Stimulated activated CD4-positive, alpha-beta T cell treated with anti-CD3 and anti-CD28 coated beads, Interleukin-12 subunit alpha, Interleukin-12 subunit beta, amount 100 ng/mL, for 24 hours (primary cell): ENCODE data around the gene HEPACAM.
"Not testable (repeated sequence)": the region's sequence is repeated elsewhere in the genome, so short reads cannot be mapped to it uniquely, and the experiment has no call there.

Experiments used
- DNase-seq, 2 experiments: peaks; one replicate each; pipeline ENCODE4 v3.0.0-alpha.2; 2020; ENCODE audit warnings: low read depth in 2 of 2

HEPACAM gene

GRCh38 chr11:124935548-124936514 lies at the start of gene HEPACAM:
TSS of gene HEPACAM (minus strand) at chr11:124936047. CDS start at chr11:124936006, 41 bp downstream.
- DNase-seq = no peak

DNA sequence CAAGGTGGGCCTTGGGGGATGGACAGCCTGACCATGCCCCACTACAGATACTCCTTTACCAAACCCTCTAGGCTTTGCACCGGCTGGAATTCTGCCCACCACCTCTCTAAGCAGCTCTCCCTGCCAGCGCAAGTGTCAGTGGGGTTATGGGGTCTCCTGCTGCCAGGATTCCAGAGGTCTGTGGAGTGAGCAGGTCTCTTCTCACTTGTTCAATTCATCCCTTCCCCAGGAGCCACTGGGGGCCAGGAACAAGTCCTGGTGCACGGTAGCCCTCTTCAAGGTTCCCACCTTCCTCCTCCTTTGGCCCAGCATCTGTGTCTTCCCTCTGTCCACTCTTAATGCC lies 48.6 kb upstream of the HEPACAM start:
- no peak for DNase-seq

DNA sequence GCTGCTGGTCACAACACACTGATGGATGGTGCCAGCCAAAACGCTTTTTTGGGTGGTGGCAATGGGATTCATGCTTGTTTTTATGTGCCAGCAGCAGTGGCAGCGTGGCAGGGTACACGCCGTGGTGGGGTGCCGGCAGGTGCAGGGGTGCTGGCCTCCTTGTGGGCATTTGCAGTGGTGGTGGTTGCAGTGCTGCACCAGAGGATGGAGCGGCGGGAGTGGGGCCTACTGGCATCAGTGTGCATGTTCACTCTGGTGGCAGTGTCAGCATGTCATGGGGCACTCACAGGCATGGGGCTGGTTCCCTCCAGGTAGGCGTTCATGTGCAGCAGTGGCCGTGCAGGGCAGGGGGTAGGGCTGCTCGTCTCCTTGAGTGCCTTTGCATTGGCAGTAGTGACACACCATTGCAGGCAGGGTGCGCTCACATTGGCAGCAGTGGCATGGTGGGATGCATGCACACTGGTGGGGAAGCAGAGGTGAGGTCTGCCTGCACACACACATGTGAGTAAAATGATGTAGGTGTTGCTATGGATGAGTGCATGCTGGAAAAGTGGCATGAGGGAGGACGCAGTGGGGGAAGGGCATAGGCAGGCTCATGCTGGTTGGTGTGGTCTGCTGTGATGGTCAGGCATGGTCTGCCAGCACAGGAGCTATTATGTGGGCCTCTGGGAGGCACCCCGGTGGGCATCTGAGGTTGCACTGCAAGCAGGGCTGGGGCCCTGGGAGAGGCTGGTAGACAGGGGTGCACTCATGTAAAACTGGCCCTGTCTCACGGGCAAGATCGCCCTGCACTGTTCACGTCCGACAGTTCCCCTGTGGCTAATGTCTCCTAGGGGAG lies 48.0 kb upstream of the HEPACAM start:
- no peak for DNase-seq

- DNase-seq = no peak
Observed at GRCh38 chr11:124982043-124982442, 46.2 kb upstream of the HEPACAM start.

GRCh38 chr11:124978316-124978715 lies 42.5 kb upstream of the HEPACAM start:
- no peak for DNase-seq

DNA sequence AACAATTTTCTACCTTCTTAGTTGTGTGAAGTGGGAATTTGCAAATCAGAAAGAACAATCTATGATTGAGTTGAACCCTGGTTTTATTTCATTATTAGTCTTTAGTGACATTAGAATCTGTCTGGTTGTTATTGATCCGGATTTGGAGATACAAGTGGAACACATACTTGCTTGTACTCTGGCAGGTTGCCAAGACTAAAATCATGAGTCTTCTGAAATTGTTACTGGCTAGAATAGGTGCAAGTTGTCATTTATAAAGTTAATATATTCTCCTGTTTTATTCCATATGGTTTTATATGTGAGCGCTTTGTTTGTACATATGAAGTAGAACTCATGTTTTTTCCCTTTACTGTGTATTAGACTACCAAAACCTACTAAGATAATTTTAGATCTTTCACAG lies 41.2 kb upstream of the HEPACAM start:
- no peak for DNase-seq

- DNase-seq = no peak
Observed at GRCh38 chr11:124976531-124976930, 40.7 kb upstream of the HEPACAM start.

- no peak for DNase-seq
Observed at GRCh38 chr11:124971810-124972209, 36.0 kb upstream of the HEPACAM start.

- no peak for DNase-seq
Observed at GRCh38 chr11:124970925-124971324, 35.1 kb upstream of the HEPACAM start.

GRCh38 chr11:124968197-124968596 lies 32.4 kb upstream of the HEPACAM start:
- DNase-seq = not testable (repeated sequence)

GRCh38 chr11:124961972-124962609 lies 26.2 kb upstream of the HEPACAM start:
- DNase-seq = no peak

GRCh38 chr11:124955035-124955434 lies 19.2 kb upstream of the HEPACAM start:
- DNase-seq = no peak

GRCh38 chr11:124954590-124954955 lies 18.7 kb upstream of the HEPACAM start:
- no peak for DNase-seq

- peak; percentile 94 to 97 for DNase-seq
Observed at GRCh38 chr11:124953753-124954589, 18.1 kb upstream of the HEPACAM start, which contains the start of gene CCDC15. TSS of gene CCDC15 (plus strand) at chr11:124954202. CDS start at chr11:124954733, 531 bp downstream.

GRCh38 chr11:124951341-124951740 lies 15.5 kb upstream of the HEPACAM start:
- DNase-seq = no peak

GRCh38 chr11:124950601-124951330 lies 14.9 kb upstream of the HEPACAM start:
- no peak for DNase-seq

DNA sequence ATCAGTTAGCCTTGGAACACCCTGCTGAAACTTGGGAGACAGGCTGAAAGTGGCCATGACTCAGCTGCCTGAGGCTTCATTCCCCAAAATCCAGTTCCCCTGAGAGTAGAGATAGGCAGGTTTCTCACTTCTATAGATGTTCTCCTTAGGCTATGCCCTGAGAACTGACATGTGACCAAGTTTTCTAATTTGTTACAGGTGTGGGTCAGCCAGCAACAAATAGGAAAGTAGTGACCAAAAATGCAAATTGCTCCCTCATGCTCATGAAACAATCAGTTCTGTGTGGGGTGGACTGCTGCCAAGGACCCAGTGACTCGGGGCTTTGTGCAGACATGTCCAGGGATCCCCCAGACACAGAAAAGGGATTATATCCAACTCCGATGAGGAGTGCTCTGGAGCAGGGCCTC lies 10.9 kb upstream of the HEPACAM start:
- DNase-seq = no peak

- DNase-seq = no peak
Observed at GRCh38 chr11:124945826-124946225, 10.0 kb upstream of the HEPACAM start.

DNA sequence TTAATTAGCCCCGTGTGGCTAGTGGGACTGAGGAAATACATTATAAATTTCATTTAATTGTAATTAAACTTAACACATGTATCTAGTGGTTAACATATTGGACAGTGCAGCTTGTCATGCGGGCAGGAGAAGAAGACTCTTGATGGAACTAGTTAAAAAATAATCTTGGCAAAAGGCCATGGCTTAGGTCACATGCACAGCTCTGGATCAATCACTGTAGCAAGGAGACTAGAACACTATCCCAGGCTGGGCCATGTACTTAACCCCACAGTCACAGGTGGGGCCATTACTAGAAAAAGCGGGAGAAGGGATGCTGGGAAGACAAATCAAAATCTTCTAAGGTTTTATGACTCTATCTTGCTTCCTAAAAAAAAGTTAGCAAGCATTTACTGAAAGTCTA lies 8.7 kb upstream of the HEPACAM start:
- DNase-seq = no peak

- DNase-seq = no peak
Observed at GRCh38 chr11:124943741-124944140, 7.9 kb upstream of the HEPACAM start.

GRCh38 chr11:124943254-124943616 lies 7.4 kb upstream of the HEPACAM start:
- no peak for DNase-seq
